Progenitor cell of endocrine pancreas (in vitro differentiated cells): ENCODE results near the gene OGDHL. TPM values are rescaled to one million over a fixed set of nuclear protein-coding genes. Genes with fewer than 3 reads are reported as not detected.
"Not testable (repeated sequence)": the region's sequence is repeated elsewhere in the genome, so short reads cannot be mapped to it uniquely, and the experiment has no call there.

Experiments
- DNase-seq: peaks from one replicate; pipeline ENCODE4 v3.0.0; 2021; ENCODE audit warnings: low spot score; ENCODE audit not compliant: unreplicated experiment
- H3K27ac Mint-ChIP-seq: 2 replicates; pipeline ENCODE4 v1.8.0; 2021; ENCODE audit warnings: mild to moderate bottlenecking, moderate library complexity, mixed read lengths
- H3K27me3 Mint-ChIP-seq: 2 replicates; pipeline ENCODE4 v1.8.0; 2021; ENCODE audit warnings: mixed read lengths
- H3K36me3 Mint-ChIP-seq: 2 replicates; pipeline ENCODE4 v1.8.0; 2022; ENCODE audit warnings: mixed read lengths; ENCODE audit not compliant: insufficient read depth
- H3K4me1 Mint-ChIP-seq: 2 replicates; pipeline ENCODE4 v1.8.0; 2021; ENCODE audit warnings: low read depth, mixed read lengths
- H3K4me3 Mint-ChIP-seq: 2 replicates; pipeline ENCODE4 v1.8.0; 2021; ENCODE audit warnings: low read depth, mild to moderate bottlenecking, moderate library complexity, mixed read lengths
- H3K9me3 Mint-ChIP-seq: 2 replicates; pipeline ENCODE4 v1.8.0; 2021; ENCODE audit warnings: low read depth, mixed read lengths
- CTCF ChIP-seq: fragments of 200-600 bp; sonication (generic); IDR thresholded peaks from one replicate; pipeline ENCODE4 v1.5.0; 2021; ENCODE audit warnings: antibody characterized with exemption, mild to moderate bottlenecking; ENCODE audit not compliant: unreplicated experiment
- total RNA-seq: library from RNA; stranded (reverse); gene quantifications from 2 replicates; pipeline ENCODE4 v1.2.1, GENCODE V29; 2021

Gene OGDHL
- total RNA-seq, 1 donor from 2014 or later = 9.1 TPM

- DNase-seq = no peak
- no peak overlapping the region for H3K4me3 Mint-ChIP-seq
- TF ChIP-seq CTCF = no peak
- H3K27me3 Mint-ChIP-seq = peaks cover 13% of the 10 kb centered on the region
- no peaks in the 10 kb centered on the region for H3K36me3 Mint-ChIP-seq
- peaks cover 8% of the 10 kb centered on the region for H3K4me1 Mint-ChIP-seq
- H3K27ac Mint-ChIP-seq = no peak overlapping the region
- no peaks in the 10 kb centered on the region for H3K9me3 Mint-ChIP-seq
These were observed 21.5 kb upstream of the OGDHL start for GRCh38 chr10:49783645-49784044.

GRCh38 chr10:49781247-49781646 lies 19.1 kb upstream of the OGDHL start:
- H3K36me3 Mint-ChIP-seq = no peaks in the 10 kb centered on the region
- H3K9me3 Mint-ChIP-seq = no peaks in the 10 kb centered on the region
- DNase-seq = no peak
- H3K27me3 Mint-ChIP-seq = peaks cover 13% of the 10 kb centered on the region
- no peak overlapping the region for H3K4me3 Mint-ChIP-seq
- no peak overlapping the region for H3K27ac Mint-ChIP-seq
- peaks cover 8% of the 10 kb centered on the region for H3K4me1 Mint-ChIP-seq
- TF ChIP-seq CTCF = no peak

- Mint-ChIP-seq H3K36me3 (no peaks in the 10 kb centered on the region), H3K9me3 (no peaks in the 10 kb centered on the region), H3K4me1 (no peaks in the 10 kb centered on the region), H3K27ac (no peak overlapping the region), H3K27me3 (peaks cover 3% of the 10 kb centered on the region), H3K4me3 (no peak overlapping the region)
- DNase-seq = no peak
- no peak for TF ChIP-seq CTCF
These were observed 16.1 kb upstream of the OGDHL start for GRCh38 chr10:49778197-49778596.

- Mint-ChIP-seq H3K27me3 (peaks cover 10% of the 10 kb centered on the region), H3K27ac (no peak overlapping the region), H3K9me3 (no peaks in the 10 kb centered on the region), H3K36me3 (no peaks in the 10 kb centered on the region), H3K4me1 (no peaks in the 10 kb centered on the region), H3K4me3 (no peak overlapping the region)
- no peak for DNase-seq
- TF ChIP-seq CTCF = no peak
These were observed 14.7 kb upstream of the OGDHL start for GRCh38 chr10:49776851-49777250.

GRCh38 chr10:49775014-49775413 lies 12.9 kb upstream of the OGDHL start:
- Mint-ChIP-seq H3K36me3 (no peaks in the 10 kb centered on the region), H3K9me3 (no peaks in the 10 kb centered on the region), H3K4me3 (no peak overlapping the region), H3K4me1 (no peaks in the 10 kb centered on the region), H3K27ac (no peak overlapping the region), H3K27me3 (peaks cover 23% of the 10 kb centered on the region)
- TF ChIP-seq CTCF = no peak
- DNase-seq = no peak

- not testable (repeated sequence) for H3K9me3 Mint-ChIP-seq, H3K36me3 Mint-ChIP-seq, H3K4me1 Mint-ChIP-seq, H3K4me3 Mint-ChIP-seq, DNase-seq, H3K27ac Mint-ChIP-seq
- H3K27me3 Mint-ChIP-seq = peaks cover 29% of the 10 kb centered on the region
These were observed 10.8 kb upstream of the OGDHL start for GRCh38 chr10:49772944-49773343.

- peaks cover 45% of the 10 kb centered on the region for H3K27me3 Mint-ChIP-seq
- not testable (repeated sequence) for H3K36me3 Mint-ChIP-seq, H3K4me3 Mint-ChIP-seq, H3K27ac Mint-ChIP-seq, DNase-seq, H3K4me1 Mint-ChIP-seq, H3K9me3 Mint-ChIP-seq
These were observed 8.9 kb upstream of the OGDHL start for GRCh38 chr10:49771046-49771445.
